ENCODE data around the gene LGI4.

DNA sequence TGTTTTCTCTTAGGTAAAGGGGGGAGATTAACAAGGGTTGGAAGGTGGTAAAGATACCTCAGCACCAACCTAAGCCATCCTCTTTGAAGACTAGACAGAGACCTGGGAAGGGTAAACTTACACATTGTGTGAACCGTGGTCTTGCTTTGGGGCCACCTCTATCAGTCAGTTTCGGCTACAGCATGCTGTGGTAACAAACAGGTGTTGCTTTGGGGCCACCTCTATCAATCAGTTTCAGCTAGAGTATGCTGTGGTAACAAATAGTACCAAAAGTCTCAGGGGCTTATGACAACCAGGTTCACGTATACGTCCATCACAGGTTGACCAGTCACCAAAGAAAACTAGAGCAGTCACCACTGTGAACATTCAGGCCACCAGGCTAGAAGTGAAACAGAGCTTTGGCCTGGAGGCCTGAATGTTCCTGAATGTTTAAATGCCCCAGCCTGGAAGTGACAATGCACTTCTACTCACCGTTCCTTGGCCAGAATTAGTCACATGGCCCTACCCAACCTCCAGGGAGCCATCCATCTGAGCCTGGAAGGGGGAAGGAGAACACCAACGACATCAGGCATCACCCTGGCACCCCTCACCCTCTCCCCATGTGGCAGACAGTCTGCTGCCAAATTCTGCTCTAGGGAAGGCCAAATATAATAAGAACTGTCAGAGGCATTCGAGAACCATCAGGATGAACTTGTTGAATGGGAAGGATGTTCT, 12.0 kb upstream of the LGI4 start:
- no peak for TF ChIP-seq POLR2A (IDR thresholded peaks at IDR 0.05)
- TF ChIP-seq, protein P1, sequence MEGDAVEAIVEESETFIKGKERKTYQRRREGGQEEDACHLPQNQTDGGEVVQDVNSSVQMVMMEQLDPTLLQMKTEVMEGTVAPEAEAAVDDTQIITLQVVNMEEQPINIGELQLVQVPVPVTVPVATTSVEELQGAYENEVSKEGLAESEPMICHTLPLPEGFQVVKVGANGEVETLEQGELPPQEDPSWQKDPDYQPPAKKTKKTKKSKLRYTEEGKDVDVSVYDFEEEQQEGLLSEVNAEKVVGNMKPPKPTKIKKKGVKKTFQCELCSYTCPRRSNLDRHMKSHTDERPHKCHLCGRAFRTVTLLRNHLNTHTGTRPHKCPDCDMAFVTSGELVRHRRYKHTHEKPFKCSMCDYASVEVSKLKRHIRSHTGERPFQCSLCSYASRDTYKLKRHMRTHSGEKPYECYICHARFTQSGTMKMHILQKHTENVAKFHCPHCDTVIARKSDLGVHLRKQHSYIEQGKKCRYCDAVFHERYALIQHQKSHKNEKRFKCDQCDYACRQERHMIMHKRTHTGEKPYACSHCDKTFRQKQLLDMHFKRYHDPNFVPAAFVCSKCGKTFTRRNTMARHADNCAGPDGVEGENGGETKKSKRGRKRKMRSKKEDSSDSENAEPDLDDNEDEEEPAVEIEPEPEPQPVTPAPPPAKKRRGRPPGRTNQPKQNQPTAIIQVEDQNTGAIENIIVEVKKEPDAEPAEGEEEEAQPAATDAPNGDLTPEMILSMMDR (IDR thresholded peaks at IDR 0.05), result no peak
